Activated CD4-positive, alpha-beta T cell treated with anti-CD3 and anti-CD28 coated beads, Interleukin-2, amount 50 U/mL, for 24 hours (primary cell): Measurements from ENCODE around the gene NRG3.

Source experiments
- DNase-seq, 2 donors: peaks; one replicate each; pipeline ENCODE4 v3.0.0-alpha.2; 2020; ENCODE audit warnings: low read depth in 1 of 2, low spot score in 1 of 2

NRG3 gene

GRCh38 chr10:82210331-82210730, 335.3 kb downstream of the NRG3 start:
- no peak for DNase-seq

- DNase-seq, result no peak
These were observed 336.4 kb downstream of the NRG3 start for GRCh38 chr10:82211346-82211745.

DNA sequence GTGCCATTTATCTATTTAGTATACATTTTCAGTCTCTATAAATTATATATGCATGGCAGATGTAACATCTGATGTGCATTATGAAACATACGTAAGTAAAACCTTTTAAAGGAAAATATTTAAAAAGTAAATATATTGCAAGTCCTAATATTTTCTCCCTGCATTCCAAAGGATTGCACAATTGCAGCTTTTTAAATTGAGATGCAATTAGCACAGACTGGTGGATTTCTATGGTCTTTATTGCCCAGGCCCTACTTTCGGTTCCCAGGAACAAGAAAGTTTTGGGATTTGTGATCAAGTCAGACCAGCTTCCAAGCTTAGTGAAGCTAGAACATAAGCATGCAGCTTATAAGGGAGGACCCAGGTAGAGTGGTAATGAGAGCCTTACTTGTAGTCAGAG, 337.8 kb downstream of the NRG3 start:
- DNase-seq, result no peak

DNA sequence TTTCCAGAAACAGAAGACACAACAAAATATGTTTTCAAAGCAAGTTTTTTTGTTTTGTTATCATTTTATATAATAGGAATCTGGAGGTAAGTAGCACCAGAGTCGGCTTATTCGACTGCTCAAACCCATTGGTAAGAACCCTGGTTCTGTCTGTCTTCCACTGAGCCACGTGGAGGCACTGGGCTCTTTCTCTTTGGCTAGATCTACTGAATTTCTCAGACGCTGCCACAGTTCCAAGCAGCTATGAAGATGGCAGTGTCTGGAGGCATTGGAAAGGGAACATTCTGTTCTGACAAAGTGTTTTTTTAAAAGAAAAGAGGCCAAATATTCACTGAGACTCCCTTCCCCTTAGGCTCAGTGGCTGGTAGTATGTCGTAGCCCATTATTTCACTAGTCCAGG, 338.8 kb downstream of the NRG3 start:
- no peak for DNase-seq

GRCh38 chr10:82221056-82221455, 346.1 kb downstream of the NRG3 start:
- DNase-seq, result no peak

DNA sequence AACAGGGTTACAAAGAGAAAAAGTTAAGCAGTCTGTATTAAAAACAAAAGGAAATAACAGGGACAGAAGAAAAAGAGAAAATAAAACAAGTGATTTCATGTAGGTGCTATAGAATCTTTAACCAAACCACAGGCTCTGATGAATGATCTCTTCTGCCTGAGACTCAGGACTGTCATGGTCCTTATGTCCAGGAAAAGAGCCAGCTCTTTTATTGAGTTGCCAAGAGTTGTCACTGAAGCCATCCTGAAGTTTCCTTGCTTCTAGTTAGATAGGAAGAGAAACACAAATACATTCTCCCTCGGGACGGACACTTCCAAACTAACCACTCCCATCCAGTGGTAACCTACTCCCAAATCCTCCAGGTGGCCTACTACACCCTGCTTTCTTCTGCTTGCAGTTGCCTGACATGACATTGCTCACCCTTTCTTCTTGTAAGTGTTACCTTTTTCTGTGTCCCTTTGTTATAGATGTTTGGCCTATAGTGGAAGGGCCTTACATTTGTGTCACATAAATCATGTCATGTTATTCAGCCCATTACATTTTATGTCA, 346.7 kb downstream of the NRG3 start:
- no peak for DNase-seq

DNA sequence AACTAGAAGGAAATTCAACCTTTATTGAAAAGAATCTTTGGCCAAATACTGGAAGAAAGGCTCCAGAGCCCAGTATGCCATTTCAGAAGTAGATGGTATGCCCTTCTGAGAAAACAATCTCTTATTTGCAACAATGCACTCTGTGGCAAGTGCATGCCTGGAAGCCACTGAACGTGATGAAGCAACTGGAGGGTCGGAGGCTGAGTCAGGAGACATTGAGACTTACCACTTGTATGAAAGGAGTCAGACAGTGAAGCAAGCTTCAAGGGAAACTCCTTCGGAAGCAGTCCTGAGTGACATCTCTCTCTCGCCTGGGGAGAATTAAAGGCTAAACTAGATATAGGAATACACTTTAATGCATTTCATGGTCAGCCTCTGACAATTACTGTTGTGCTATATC, 353.7 kb downstream of the NRG3 start:
- DNase-seq, result no peak

DNA sequence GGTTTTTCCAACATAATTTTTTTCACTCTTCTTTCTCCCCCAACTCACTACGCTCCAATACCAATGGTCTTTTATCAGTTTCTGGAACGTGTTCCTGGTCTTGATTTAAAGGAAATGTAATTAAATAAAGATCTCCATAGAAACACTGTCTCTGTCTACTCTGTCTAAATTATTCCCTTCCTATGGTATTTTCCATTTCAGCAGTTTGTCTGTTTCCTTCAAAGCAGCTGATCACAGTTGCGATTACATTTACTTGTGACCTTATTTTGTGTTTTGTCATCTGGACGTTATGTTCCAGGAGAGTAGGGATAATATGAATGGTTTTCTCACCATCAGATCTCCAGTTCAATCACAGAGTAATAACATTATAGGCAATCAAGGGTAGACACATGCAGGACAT, 359.2 kb downstream of the NRG3 start:
- no peak for DNase-seq

- no peak for DNase-seq
These were observed 361.2 kb downstream of the NRG3 start for GRCh38 chr10:82236084-82236731.

- no peak for DNase-seq
These were observed 363.3 kb downstream of the NRG3 start for GRCh38 chr10:82238291-82238690.

DNA sequence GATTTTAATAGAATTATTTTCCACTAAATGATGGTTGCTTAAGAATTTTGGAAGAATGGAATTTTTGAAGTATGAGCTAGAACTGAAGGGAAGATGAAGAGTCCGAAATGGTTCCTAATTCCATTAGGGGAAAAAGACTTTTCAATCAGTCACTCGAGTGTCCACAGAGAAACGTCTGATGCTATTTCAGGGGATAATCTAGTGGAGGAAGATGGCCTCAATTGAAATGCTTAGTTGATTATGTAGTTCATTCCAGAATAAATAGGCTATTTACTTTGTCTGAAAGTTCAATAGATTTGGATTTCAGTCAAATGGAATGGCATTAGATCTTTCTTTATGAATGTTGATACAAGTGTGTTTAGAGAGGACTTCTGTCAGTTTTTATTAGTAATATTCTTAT, 365.4 kb downstream of the NRG3 start:
- DNase-seq, result no peak

- no peak for DNase-seq
These were observed 367.8 kb downstream of the NRG3 start for GRCh38 chr10:82242778-82243177.

- no peak for DNase-seq
These were observed 370.2 kb downstream of the NRG3 start for GRCh38 chr10:82245157-82245556.

DNA sequence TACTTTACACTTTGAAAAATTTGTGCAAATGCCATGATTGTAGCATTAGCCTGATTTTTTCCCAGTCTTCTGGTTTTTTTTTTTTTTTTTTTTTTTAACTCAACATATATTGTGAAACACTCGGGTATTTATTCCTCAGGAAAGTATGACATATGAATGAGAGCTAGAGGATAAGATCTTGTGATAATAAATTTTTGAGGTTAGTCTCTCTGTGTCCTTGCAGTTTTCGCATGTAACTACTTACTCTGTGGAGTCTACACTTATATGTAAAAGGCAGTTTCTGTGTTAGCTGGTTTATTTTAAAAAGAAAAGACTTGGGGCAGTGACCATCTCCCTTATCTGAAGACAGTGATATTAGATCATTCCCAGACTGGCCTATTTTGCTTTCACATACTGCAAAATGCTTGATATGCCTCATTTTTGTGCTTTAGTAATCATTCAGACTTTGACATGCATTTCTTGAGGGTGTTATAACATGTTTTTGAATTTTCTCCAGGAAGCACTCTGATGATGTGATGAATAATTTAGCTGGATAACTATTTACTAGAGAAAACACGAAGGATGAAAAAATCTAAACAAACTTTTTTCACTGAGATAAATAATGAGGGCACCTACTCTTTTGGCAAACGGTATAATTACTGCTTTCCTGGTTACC, 371.0 kb downstream of the NRG3 start:
- DNase-seq, result no peak

DNA sequence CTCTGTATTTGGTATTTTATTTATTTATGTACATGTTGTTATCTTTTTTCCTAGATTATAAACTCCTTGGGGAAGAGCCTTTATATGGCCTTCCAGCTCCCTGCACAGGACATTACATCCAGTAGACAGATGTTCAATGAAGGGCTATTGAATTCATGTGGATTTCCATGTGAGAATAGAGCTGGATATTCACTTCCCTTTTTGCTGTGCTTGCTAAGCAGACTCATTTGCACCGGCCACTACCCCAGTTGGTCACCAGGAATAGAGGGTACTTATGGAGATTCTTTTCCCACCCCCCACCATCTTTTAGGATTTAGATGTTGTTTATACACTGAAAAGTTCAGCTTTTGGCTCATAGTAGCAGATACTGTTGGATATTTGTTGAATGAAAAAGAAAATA, 374.1 kb downstream of the NRG3 start:
- no peak for DNase-seq

DNA sequence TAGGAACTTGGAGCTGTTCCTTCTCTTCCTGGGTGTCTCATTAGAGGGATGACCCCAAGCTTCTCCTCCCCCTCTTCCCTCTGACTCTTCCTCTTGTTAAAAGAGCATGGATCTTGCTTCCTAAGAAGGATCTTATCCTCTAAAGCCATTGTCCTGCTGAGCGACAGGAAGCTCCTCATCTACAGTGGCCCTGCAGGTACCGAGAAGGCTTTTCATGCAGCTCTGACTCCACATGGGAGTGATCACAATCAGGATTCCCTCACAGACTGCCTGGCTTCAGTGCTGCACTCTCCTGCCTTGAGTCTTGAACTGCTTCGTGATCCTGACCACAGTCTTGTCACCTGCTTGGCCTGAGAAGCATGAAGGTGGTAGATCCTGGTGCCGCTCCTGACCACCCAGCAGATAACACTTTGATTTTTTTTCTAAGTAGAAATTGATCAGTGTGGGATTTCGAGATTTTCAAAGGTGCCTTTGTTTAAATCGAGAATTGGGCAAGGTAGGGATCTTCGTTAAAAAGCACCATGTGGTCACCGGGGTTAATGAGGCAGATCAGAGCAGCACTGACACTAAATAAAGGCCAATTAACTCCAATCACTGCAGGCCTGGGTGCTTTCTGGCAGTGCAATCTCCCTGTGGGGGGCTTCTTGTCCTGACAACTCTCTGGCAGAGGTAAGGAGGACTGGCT, 376.4 kb downstream of the NRG3 start:
- no peak for DNase-seq

- no peak for DNase-seq
These were observed 377.1 kb downstream of the NRG3 start for GRCh38 chr10:82252081-82252480.

GRCh38 chr10:82254237-82254636, 379.2 kb downstream of the NRG3 start:
- no peak for DNase-seq

DNA sequence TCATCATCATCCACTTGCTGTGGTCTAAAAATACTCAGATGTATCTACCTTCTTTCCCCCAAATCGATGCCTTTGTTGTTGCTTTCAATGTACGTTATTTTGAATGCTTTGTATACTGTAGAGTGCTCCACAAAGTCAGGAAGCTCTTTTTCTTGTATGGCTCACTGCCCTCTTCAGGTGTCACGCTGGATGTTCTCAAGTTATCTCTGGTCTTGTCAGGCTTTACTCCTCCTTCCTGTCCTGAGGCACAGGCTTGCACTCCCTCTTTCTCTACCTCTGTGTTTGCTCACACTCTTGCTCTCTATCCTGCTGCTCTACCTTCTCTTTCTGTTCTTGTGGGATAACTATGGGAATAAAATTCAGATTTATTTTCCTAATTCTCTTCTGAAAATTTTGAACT, 381.3 kb downstream of the NRG3 start:
- no peak for DNase-seq

- no peak for DNase-seq
These were observed 391.4 kb downstream of the NRG3 start for GRCh38 chr10:82266438-82266837.

GRCh38 chr10:82267014-82267413, 392.0 kb downstream of the NRG3 start:
- no peak for DNase-seq

GRCh38 chr10:82267465-82267864, 392.5 kb downstream of the NRG3 start:
- no peak for DNase-seq
